ENCODE results near the gene PPM1K. TPM values are rescaled to one million over a fixed set of nuclear protein-coding genes. Genes with fewer than 3 reads are reported as not detected.

PPM1K gene
- total RNA-seq, 1 experiment from 2014 or later, result 10.4 TPM

GRCh38 chr4:88212253-88212561, 72.2 kb downstream of the PPM1K start:
- Histone ChIP-seq H4K91ac (ENCODE audit: insufficient read length, low read depth, low read length) (no peak overlapping the region), H3K9me3 (ENCODE audit: control insufficient read depth, low read depth, low read length) (no peaks in the 10 kb centered on the region), H3K23me2 (ENCODE audit: insufficient read length, low read depth, low read length, poor library complexity, severe bottlenecking) (no peaks in the 10 kb centered on the region), H3K18ac (ENCODE audit: insufficient read length, low read depth, low read length) (no peak overlapping the region), H2BK120ac (ENCODE audit: low read depth, low read length, poor library complexity, severe bottlenecking) (no peak overlapping the region), H3K9ac (ENCODE audit: extremely low read depth, insufficient read length, low read length) (no peak overlapping the region), H2BK5ac (ENCODE audit: insufficient read length, low read length) (no peak overlapping the region), H3K79me2 (ENCODE audit: insufficient read depth, low read length) (no peaks in the 10 kb centered on the region), H2AFZ (ENCODE audit: low read length) (no peak overlapping the region), H3K4me2 (ENCODE audit: insufficient read depth, insufficient read length, low read length) (no peak overlapping the region), H2AK5ac (ENCODE audit: insufficient read length, low read length) (no peak overlapping the region), H3K23ac (ENCODE audit: insufficient read length, low read depth, low read length) (no peak overlapping the region), H3K4me1 (ENCODE audit: insufficient read depth, low read length) (no peaks in the 10 kb centered on the region), H3K56ac (ENCODE audit: insufficient read length, low read depth, low read length) (no peak overlapping the region), H4K8ac (replicated peaks; ENCODE audit: insufficient read length, low read depth, low read length) (peak overlapping the region; percentile 91), H3K79me1 (ENCODE audit: insufficient read depth, low read depth, low read length, poor library complexity, severe bottlenecking) (no peaks in the 10 kb centered on the region), H3T11ph (ENCODE audit: low read length) (no peak overlapping the region), H4K20me1 (ENCODE audit: control insufficient read depth, insufficient read depth, insufficient read length) (no peaks in the 10 kb centered on the region), H3K27ac (ENCODE audit: insufficient read length, low read depth, low read length) (no peak overlapping the region), H2BK12ac (ENCODE audit: insufficient read length, low read depth, low read length) (no peak overlapping the region), H3K27me3 (ENCODE audit: insufficient read depth, low read length) (no peaks in the 10 kb centered on the region), H3K14ac (ENCODE audit: insufficient read depth, low read length) (no peak overlapping the region), H2BK15ac (ENCODE audit: low read depth, low read length) (0 out of 2 replicates have a peak overlapping the region, but pooled peaks have one; percentile 37), H4K5ac (ENCODE audit: insufficient read length, low read depth, low read length) (no peak overlapping the region), H2BK20ac (ENCODE audit: low read depth, low read length, poor library complexity, severe bottlenecking) (no peak overlapping the region), H3K4ac (ENCODE audit: low read depth, low read length) (no peak overlapping the region)
- TF ChIP-seq CTCF (conservative IDR thresholded peaks at IDR 0.05), result no peak
- H3K36me3 Mint-ChIP-seq (ENCODE audit: insufficient read depth in 1 of 3, low read depth in 3 of 3), result no peaks in the 10 kb centered on the region
- H3K4me1 Mint-ChIP-seq, result peaks cover 0 to 2% of the 10 kb centered on the region in 2 experiments; a peak in 1 of 4 replicates
- no peak for DNase-seq
- no CpG with 5 or more reads among the region's 4 CpGs for WGBS (ENCODE audit: extremely low coverage, insufficient read length, low lambda C conversion rate)
- H3K9me3 Mint-ChIP-seq, result no peaks in the 10 kb centered on the region
- H3K4me3 Mint-ChIP-seq, result no peak overlapping the region
- H3K27ac Mint-ChIP-seq, result no peak overlapping the region
- H3K27me3 Mint-ChIP-seq (ENCODE audit: low read depth), result no peaks in the 10 kb centered on the region; the same call in 1 of the 2 replicates

Measured in H9 (cell line).